GM21723 (cell line): ENCODE measurements around the gene RHBDF2.
"Not testable (repeated sequence)": the region's sequence is repeated elsewhere in the genome, so short reads cannot be mapped to it uniquely, and the experiment has no call there.

Experiments
- ATAC-seq: cut with Tn5 transposase; IDR thresholded peaks from one replicate; pipeline ENCODE4 v1.9.1; 2021; ENCODE audit warnings: mild to moderate bottlenecking, moderate library complexity; ENCODE audit not compliant: unreplicated experiment

The RHBDF2 gene

GRCh38 chr17:76538281-76538931 lies 37.2 kb upstream of the RHBDF2 start:
- no peak for ATAC-seq

DNA sequence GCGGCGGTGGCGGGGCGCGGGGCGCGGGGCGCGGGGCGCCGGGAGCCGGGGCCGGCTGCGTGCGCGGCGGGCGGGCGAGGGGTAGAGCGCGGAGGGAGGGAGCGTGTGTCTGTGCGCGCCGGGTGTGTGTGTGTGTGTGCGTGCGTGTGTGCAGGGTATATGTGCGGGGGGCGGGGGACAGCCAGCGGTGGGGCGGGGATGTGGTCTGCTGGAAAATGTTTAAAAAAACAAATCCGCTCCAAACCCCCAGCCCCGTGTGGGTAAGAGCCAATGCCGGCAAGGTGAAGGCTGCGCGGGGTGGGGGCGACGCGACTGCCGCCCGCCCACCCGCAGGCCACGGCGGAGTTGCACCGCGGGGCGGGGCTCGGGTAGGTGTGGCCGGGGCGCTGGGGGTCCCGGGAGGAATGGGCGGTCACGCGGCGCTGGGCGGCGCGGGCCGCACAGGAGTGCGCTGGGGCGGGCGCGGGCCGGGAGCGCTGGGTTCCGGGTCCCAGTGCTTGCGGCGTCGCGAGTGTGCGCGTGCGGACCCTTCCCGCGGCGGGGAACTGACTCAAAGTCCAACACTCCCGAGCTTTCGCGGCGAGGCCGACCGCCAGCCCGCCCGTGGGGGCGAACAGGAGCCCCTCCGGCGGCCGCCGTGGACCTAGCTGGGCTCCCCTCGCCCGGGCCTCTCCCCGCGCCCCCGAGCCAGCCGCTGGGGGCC lies 36.5 kb upstream of the RHBDF2 start, which contains the start of gene CYGB:
TSS of gene CYGB (minus strand) at position 132 of the 703 bp plus-strand sequence. CDS start 167 bp downstream, outside the sequence.
- no peak for ATAC-seq

DNA sequence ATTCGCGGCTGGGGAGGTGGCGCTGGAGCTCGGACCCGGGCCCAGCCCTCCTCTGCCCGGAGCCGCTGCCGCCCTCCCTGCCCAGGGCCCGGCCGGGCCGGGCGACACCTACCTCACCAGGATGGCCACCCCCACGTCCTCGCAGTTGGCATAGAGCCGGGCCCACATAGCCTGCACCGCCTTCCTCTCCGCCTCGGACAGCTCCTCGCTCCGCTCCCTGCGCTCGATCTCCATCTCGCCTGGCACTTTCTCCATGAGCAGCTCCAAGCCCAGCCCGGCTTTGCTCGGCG lies 36.0 kb upstream of the RHBDF2 start:
- no peak for ATAC-seq

- ATAC-seq = no peak
Observed at GRCh38 chr17:76536511-76537287, 35.5 kb upstream of the RHBDF2 start.

DNA sequence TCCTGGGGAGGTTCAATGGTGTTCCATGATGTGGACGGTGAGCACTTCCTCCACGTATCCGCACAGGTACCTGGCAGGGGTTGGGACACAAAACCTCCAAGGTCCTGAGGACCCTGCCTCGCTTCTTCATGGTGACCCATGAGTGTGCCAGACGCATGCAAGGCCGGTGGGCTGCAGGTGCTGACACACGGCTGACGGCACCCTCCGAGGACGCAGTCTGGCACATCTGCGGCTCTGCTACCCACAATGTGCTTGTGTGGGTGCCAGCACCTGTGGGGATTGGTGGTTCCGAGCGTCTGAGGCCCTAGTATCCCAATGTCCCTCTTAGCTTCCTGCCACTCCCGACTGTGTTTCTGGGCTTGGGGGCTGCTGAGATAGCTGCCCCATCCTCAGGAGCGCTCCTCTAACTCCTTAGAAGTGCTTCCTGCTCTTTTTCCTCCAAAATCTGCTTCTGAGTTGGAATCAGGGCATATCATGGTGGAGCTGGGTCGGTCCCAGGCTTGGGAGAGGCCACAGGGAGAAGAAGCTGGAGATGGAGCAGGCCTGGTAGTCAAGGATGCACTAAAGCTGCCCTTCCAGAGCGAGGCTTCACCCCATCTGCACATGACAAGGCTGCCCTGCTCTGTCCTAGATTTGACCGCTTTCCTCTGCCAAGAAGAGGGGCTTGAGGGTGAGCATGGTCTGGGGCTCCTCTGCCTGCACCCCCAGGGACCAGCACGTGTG lies 34.7 kb upstream of the RHBDF2 start:
- ATAC-seq = no peak

- no peak for ATAC-seq
Observed at GRCh38 chr17:76534831-76535732, 33.9 kb upstream of the RHBDF2 start.

- ATAC-seq = not testable (repeated sequence)
Observed at GRCh38 chr17:76533640-76534359, 32.6 kb upstream of the RHBDF2 start.

- ATAC-seq = no peak
Observed at GRCh38 chr17:76532072-76532651, 30.9 kb upstream of the RHBDF2 start.

DNA sequence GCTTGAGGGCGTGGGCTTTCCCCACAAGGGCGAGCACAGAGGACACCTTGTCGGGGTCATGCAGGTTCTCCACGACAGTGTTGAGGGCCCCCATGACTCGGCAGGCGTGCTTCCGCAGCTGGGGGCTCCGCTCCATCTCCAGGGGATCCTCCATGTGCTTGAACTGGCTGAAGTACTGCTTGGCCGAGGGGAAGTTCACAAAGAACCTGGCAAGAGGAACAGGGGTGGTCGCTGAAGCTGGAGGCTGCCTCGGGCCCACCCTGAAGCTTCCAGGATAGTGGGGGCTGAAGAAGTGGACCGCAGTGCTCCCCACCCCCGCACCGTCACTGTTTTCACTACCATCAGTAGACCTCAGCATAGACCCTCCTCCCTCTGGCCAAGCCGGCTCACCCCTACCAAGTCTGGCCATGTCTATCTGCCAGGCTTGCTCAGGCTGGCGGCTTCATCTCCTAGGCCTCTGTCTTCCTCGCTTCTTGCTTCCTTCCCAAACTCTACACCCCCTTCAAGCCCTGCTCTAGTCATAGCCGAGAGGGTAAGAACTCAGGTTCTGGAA lies 30.3 kb upstream of the RHBDF2 start:
- no peak for ATAC-seq

DNA sequence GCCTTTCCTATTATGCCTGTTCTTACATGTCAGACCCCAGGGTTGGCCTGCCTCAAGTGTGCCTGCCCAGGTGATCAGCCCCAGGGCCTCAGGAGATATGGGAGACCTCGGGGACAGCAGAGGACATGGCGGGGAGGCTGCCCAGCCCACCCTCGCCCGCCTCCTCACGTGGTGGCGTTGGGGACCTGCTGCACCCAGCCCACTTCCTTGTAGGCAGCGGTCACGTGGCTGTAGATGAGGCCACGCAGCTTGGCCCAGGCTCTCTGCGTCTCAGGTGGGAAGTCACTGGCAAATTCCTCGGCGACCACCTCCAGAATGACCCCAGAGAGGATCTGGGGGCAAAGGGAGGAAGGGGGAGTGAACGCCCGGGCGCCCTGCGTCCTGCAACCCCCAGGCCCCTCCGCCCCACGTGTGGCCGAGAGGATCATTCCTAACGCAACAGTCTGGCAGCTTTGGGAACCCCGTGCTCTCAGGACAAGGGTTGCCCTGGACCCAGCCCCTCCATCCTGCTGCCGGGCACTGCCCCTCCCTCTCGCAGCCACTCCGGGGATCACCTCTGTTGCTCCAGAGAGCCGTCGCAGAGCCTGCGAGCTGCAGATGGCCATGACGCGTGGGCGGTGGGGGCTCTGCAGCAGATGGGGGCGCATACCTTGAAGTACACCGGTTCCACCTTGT lies 29.7 kb upstream of the RHBDF2 start:
- ATAC-seq = no peak

- ATAC-seq = no peak
Observed at GRCh38 chr17:76530095-76530723, 29.0 kb upstream of the RHBDF2 start.

GRCh38 chr17:76529224-76530094 lies 28.2 kb upstream of the RHBDF2 start:
- no peak for ATAC-seq

- no peak for ATAC-seq
Observed at GRCh38 chr17:76528528-76529223, 27.5 kb upstream of the RHBDF2 start.

- peak; percentile 50 for ATAC-seq
Observed at GRCh38 chr17:76528156-76528527, 26.9 kb upstream of the RHBDF2 start.

- peak; percentile 48 for ATAC-seq
Observed at GRCh38 chr17:76527430-76528111, 26.3 kb upstream of the RHBDF2 start.

DNA sequence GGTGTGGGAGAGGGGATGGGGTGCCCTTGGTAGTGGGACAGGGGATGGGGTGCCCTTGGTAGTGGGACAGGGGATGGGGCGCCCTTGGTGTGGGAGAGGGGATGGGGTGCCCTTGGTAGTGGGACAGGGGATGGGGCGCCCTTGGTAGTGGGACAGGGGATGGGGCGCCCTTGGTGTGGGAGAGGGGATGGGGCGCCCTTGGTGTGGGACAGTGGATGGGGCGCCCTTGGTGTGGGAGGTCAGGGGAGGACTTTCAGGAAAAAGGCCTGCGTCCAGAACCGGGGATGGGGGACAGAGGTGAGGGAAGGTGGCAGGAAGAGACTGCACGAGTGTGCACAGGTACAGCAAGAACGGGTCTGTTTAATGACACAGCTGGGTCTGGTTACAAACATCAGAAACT lies 25.8 kb upstream of the RHBDF2 start:
- ATAC-seq = not testable (repeated sequence)
